CD4-positive, alpha-beta T cell (primary cell): ENCODE measurements around the gene MICAL3. TPM values are rescaled to one million over a fixed set of nuclear protein-coding genes. Genes with fewer than 3 reads are reported as not detected.

Experiments
- ATAC-seq: fragments of 200-7000 bp; cut with Tn5 transposase; one replicate; pipeline ENCODE4 v1.10.0; 2022; ENCODE audit warnings: mild to moderate bottlenecking; ENCODE audit not compliant: poor library complexity
- CTCF ChIA-PET: fragments of 350-600 bp; sonication (Branson Sonifier 250); formaldehyde crosslinking; loops from one replicate; lab custom pipeline; 2021; ENCODE audit warnings: antibody characterized with exemption, inconsistent platforms; lab: Charles Lee
- POLR2A ChIA-PET: fragments of 350-600 bp; sonication (Branson Sonifier 250); formaldehyde crosslinking; loops from one replicate; lab custom pipeline; 2021; ENCODE audit warnings: antibody characterized with exemption, inconsistent platforms; lab: Charles Lee
- DNase-seq, 14 experiments: peaks; one replicate each; pipeline ENCODE4 v3.0.0-alpha.2; 2013 to 2020; ENCODE audit warnings: mixed read lengths in 2 of 14
- H3K27ac ChIP-seq, 2 donors: one replicate each; pipeline versions ENCODE4 v1.5.1 to v1.7.0; 2013; ENCODE audit warnings: low read length in 2 of 2, low read depth in 1 of 2, mild to moderate bottlenecking in 1 of 2
- H3K27me3 ChIP-seq, 2 experiments: 1 replicate in 1 of 2; 2 replicates in 1 of 2; pipeline versions ENCODE4 v1.6.1 to v1.7.0; 2013; ENCODE audit warnings: low read length in 2 of 2, control low read depth in 1 of 2, mild to moderate bottlenecking in 1 of 2, moderate library complexity in 1 of 2; ENCODE audit not compliant: insufficient read depth in 2 of 2, control insufficient read depth in 1 of 2
- H3K36me3 ChIP-seq: one replicate; pipeline ENCODE4 v1.6.1; 2013; ENCODE audit warnings: low read length, control low read depth; ENCODE audit not compliant: insufficient read depth
- H3K4me1 ChIP-seq: one replicate; pipeline ENCODE4 v1.6.1; 2013; ENCODE audit warnings: low read length, control low read depth; ENCODE audit not compliant: insufficient read depth
- H3K4me3 ChIP-seq: one replicate; pipeline ENCODE4 v1.5.1; 2013; ENCODE audit warnings: mild to moderate bottlenecking, low read length, moderate library complexity
- H3K9me3 ChIP-seq, 2 experiments: 1 replicate in 1 of 2; 2 replicates in 1 of 2; pipeline versions ENCODE4 v1.6.1 to v1.7.0; 2013; ENCODE audit warnings: low read length in 2 of 2, mild to moderate bottlenecking in 2 of 2, control low read depth in 1 of 2, moderate library complexity in 1 of 2; ENCODE audit not compliant: control insufficient read depth in 1 of 2, insufficient read depth in 1 of 2
- H3K27ac Mint-ChIP-seq: one replicate; pipeline ENCODE4 v1.8.0; 2020; ENCODE audit warnings: mixed read lengths
- H3K27me3 Mint-ChIP-seq: one replicate; pipeline ENCODE4 v1.8.0; 2021; ENCODE audit warnings: mixed read lengths
- H3K36me3 Mint-ChIP-seq: one replicate; pipeline ENCODE4 v1.8.0; 2021; ENCODE audit warnings: low read depth, mixed read lengths
- H3K4me1 Mint-ChIP-seq: one replicate; pipeline ENCODE4 v1.8.0; 2021; ENCODE audit warnings: low read depth, mixed read lengths
- H3K4me3 Mint-ChIP-seq: one replicate; pipeline ENCODE4 v1.8.0; 2020; ENCODE audit warnings: mild to moderate bottlenecking, mixed read lengths
- H3K9me3 Mint-ChIP-seq: one replicate; pipeline ENCODE4 v1.8.0; 2020; ENCODE audit warnings: mixed read lengths
- intact Hi-C, 2 experiments: fragments of 100-400 bp; cut with DNase I in 1 of 2; cut with micrococcal nuclease in 1 of 2; formaldehyde crosslinking; loops; one replicate each; pipeline versions ENCODE4 v1.15.1 to v1.9.0; 2023 to 2025; cut with DNase I, micrococcal nuclease
- total RNA-seq, 174 experiments: library from RNA in 2 of 174; stranded (reverse) in 2 of 174; gene quantifications; one replicate each; pipeline ENCODE4 v1.2.3 and lab custom pipeline; 2021 to 2026
- TF ChIP-seq, protein P1 (sequence below): fragments of 200-600 bp; IDR thresholded peaks from one replicate; pipeline ENCODE4 v1.8.0; 2022; ENCODE audit warnings: antibody characterized with exemption, mild to moderate bottlenecking

Gene MICAL3
- total RNA-seq, 2 experiments from 2014 or later = 9.4 to 9.9 TPM

GRCh38 chr22:17874231-17874905 lies 150.0 kb downstream of the MICAL3 start:
- Mint-ChIP-seq H3K36me3 (peaks cover 21% of the 10 kb centered on the region), H3K9me3 (no peaks in the 10 kb centered on the region), H3K27ac (no peak overlapping the region), H3K27me3 (no peaks in the 10 kb centered on the region), H3K4me3 (no peak overlapping the region), H3K4me1 (no peaks in the 10 kb centered on the region)
- Histone ChIP-seq H3K36me3 (peaks cover 28% of the 10 kb centered on the region), H3K4me1 (no peaks in the 10 kb centered on the region), H3K27ac (no peak overlapping the region), H3K4me3 (no peak overlapping the region), H3K27me3 (no peaks in the 10 kb centered on the region), H3K9me3 (no peaks in the 10 kb centered on the region)
- ATAC-seq (no peak), DNase-seq (no peak)
- ChIA-PET CTCF (no interaction called here), POLR2A (no interaction called here)
- TF ChIP-seq, protein P1, sequence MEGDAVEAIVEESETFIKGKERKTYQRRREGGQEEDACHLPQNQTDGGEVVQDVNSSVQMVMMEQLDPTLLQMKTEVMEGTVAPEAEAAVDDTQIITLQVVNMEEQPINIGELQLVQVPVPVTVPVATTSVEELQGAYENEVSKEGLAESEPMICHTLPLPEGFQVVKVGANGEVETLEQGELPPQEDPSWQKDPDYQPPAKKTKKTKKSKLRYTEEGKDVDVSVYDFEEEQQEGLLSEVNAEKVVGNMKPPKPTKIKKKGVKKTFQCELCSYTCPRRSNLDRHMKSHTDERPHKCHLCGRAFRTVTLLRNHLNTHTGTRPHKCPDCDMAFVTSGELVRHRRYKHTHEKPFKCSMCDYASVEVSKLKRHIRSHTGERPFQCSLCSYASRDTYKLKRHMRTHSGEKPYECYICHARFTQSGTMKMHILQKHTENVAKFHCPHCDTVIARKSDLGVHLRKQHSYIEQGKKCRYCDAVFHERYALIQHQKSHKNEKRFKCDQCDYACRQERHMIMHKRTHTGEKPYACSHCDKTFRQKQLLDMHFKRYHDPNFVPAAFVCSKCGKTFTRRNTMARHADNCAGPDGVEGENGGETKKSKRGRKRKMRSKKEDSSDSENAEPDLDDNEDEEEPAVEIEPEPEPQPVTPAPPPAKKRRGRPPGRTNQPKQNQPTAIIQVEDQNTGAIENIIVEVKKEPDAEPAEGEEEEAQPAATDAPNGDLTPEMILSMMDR = no peak
- intact Hi-C loops = no loop called here

DNA sequence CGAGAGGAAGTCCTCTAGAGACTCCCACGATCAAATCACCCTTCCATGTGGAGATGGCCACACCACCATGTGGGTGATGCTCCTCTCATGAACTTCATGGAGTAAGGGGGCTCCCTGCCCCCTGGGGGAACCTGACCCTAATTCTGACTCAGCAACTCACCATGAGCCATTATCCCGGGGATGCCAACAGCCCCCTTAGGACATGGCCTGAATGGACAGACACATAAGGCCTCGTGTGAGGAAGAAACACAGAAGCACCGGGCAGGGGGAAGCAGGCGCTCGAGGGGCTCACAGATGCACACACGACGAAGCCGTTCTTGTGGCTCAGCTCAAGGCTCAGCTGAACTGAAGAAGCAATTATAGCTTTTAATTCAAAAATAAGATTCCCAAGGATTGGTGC lies 150.6 kb downstream of the MICAL3 start:
- intact Hi-C loops = no loop called here
- DNase-seq = no peak
- no peaks in the 10 kb centered on the region for H3K27me3 Mint-ChIP-seq
- no peaks in the 10 kb centered on the region for H3K4me1 Mint-ChIP-seq
- H3K36me3 Mint-ChIP-seq = peaks cover 19% of the 10 kb centered on the region
- Histone ChIP-seq H3K27me3 (no peaks in the 10 kb centered on the region), H3K36me3 (peaks cover 24% of the 10 kb centered on the region), H3K4me1 (no peaks in the 10 kb centered on the region), H3K27ac (no peak overlapping the region), H3K4me3 (no peak overlapping the region), H3K9me3 (no peaks in the 10 kb centered on the region)
- no peak overlapping the region for H3K4me3 Mint-ChIP-seq
- no peak for ATAC-seq
- TF ChIP-seq, protein P1 = no peak
- H3K9me3 Mint-ChIP-seq = no peaks in the 10 kb centered on the region
- ChIA-PET POLR2A (no interaction called here), CTCF (no interaction called here)
- H3K27ac Mint-ChIP-seq = no peak overlapping the region

GRCh38 chr22:17873116-17873515 lies 151.2 kb downstream of the MICAL3 start:
- peaks cover 19% of the 10 kb centered on the region for H3K36me3 Mint-ChIP-seq
- no peak for DNase-seq
- no peak for ATAC-seq
- Histone ChIP-seq H3K4me1 (no peaks in the 10 kb centered on the region), H3K27me3 (no peaks in the 10 kb centered on the region), H3K9me3 (no peaks in the 10 kb centered on the region), H3K4me3 (no peak overlapping the region), H3K27ac (no peak overlapping the region), H3K36me3 (peaks cover 26% of the 10 kb centered on the region)
- ChIA-PET POLR2A (no interaction called here), CTCF (no interaction called here)
- no peak overlapping the region for H3K27ac Mint-ChIP-seq
- intact Hi-C loops = no loop called here
- no peak overlapping the region for H3K4me3 Mint-ChIP-seq
- H3K27me3 Mint-ChIP-seq = no peaks in the 10 kb centered on the region
- no peaks in the 10 kb centered on the region for H3K9me3 Mint-ChIP-seq
- TF ChIP-seq, protein P1 = no peak
- H3K4me1 Mint-ChIP-seq = no peaks in the 10 kb centered on the region
